Urothelium cell line (cell line): ENCODE results near the gene AMMECR1.

Experiments used
- DNase-seq: peaks from one replicate; pipeline ENCODE4 v3.0.0; 2011; ENCODE audit warnings: low spot score, mixed read lengths
- FAIRE-seq: peaks from 2 replicates; lab custom pipeline; 2011; peaks lifted over from hg19 to GRCh38; lab: Jason Lieb, UNC

Gene AMMECR1

DNA sequence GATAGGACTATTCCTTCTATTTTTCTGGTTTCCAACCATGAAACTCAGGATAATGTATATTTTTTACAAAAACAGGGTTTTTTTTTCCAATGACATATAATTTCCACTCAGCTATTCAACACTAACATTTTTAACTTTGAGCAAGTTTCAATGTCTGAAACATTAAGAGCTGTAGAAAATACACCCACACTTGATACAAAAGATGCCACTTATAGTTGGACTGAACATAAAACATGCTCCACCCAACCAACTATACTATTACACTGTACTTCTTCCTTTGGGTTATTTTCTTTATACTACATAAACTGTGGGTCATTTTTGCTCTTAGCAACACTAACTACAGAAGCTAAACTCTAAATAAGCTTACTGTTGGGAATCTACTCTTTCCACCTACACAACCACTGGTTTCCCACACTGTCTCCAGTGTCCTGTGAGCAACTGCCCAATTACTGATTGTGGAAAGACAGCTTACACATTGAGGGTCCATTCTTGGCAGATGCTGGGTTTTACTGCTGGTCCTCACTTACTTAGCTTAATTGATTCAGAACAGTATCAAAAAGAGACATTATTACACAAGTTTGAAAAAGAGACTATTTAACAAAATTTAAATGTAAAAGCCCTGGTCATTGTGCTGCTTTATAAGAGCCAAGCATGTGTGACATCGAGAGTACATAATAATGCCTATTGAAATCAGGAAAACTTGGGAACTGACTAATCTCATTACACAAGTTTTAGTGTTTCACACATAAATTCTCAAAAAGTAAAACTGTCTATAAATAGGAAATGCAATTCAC lies 6.3 kb downstream of the AMMECR1 start:
- FAIRE-seq (no peak), DNase-seq (no peak)

DNA sequence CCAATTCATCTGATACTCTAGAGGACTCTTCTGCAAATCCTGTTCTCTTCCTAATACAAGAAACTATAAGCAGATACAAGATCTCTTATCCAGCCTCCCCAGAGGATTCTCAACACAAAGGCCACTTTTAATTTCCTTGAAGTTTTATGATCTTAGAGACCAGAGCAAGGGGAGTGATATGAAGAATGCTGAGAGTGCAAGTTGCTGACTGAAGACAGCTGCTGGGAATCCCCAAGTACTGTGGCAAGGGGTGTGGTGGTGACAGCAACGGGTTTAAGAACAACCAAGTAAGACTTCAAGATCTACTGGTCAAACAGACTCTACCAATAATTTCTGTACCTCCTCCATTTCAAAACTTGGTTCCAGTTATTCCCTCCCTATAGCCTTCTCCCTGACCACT lies 7.0 kb downstream of the AMMECR1 start:
- DNase-seq, result no peak
- no peak for FAIRE-seq

DNA sequence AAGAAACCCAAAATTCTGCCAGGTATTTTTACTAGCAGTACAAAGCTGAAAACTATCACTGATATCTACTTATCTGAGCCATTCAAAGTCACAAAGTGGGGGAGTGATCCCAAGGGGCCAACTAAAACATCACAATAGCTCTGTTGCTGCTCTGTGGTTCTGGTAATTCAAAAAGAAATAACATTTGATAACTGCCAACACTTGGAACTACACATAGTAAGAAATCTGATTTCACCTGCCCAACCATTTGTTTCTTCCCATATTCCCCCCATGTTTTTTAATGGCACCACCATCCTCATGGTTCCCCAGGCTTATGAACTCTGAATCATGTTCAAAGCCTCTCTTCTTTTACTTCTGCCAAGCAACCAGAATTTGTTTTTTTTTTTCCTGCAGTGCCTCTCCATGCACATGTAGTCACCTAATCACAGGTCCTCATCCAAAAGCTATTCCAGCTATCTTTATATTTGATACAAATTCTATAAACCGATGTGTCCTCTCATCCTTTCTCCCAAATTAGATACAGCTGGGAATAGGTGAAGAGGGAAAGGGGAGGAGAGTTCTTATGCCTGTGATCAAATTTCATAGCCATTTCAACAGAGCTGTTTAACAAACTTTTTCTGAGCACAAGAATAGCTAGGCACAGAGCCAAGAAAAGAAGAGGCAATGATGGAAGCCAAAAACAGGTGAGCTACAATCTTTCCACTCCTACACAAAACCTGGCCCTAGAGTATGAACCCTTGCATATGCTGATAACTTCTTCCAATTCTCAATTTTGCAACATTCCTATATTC lies 7.7 kb downstream of the AMMECR1 start:
- FAIRE-seq, result no peak

DNA sequence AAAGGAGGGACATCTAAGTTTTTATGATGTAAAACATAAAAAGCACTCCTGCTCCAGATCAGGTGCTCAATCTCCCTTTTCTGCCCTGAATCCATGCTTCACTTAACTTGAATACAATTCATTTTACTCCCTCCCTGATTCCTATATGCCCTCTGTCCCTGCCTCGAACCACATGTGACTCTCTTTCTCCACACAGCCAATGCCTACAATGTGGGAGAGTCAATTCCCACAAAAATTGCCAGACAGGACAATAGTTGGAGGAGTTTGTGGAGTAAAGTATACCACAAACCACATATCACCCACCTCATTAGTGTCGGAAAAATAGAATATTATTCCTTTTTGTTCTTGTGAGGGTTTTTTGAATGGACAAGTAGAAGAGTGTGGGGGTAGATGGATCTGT lies 9.7 kb downstream of the AMMECR1 start:
- DNase-seq, result no peak
- no peak for FAIRE-seq

More for the DNA sequence above, 7.7 kb downstream of the AMMECR1 start:
- no peak for DNase-seq

DNA sequence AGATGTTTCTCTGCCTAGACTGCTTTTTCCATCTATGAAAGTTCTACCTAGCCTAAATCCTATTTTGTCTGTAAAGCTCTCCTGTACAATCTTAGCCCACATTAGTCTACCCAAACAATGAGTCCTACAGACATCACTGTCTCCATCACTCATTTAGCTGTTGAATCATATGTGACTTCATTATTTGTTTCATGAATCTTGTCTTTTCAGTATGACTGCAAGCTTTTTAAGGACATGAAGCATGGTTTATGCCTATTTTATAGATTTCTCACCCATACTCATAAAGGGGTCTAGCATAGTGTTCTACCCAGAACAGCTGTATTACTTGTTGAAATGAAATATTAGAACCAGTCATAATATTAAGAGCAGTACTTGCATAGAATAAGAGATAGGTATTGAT lies 13.0 kb downstream of the AMMECR1 start:
- DNase-seq (no peak), FAIRE-seq (no peak)

DNA sequence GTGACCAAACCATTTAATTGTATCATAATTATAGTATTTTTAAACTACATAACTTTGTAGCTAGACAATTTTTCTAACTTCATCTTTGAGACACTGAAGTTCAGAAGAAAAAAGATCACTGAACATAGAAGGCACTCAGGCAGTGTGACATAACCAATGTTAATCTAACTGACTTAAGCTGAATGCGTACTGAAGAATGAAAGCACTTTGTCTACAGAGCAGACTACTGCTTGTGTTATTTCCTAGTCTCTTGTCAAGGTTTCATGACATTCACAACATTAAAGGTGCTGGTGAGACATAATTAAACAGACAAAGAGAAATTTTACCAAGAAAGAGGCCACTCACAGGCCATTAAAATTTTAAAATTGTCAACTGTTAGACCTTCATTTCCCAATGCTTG lies 13.5 kb downstream of the AMMECR1 start:
- DNase-seq (no peak), FAIRE-seq (no peak)

DNA sequence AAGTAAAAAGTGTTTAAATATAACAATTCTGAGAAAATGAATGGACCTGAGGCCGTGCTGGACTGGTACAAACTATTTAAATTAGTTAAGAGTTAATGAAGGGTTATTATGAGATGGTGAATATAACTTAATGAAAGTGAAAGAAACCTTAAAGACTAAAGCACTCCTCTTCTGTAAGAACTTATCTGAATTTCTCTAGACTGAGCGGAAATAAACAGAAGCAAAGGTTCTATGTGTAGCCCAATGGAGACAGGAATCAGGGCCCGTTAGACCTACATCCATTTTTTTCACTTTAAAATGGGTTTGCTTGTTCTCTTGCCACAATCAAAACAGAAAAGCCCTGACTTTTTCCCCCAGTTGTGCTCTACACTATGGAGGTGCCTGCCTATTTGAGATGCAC lies 14.9 kb downstream of the AMMECR1 start:
- FAIRE-seq (no peak), DNase-seq (no peak)

DNA sequence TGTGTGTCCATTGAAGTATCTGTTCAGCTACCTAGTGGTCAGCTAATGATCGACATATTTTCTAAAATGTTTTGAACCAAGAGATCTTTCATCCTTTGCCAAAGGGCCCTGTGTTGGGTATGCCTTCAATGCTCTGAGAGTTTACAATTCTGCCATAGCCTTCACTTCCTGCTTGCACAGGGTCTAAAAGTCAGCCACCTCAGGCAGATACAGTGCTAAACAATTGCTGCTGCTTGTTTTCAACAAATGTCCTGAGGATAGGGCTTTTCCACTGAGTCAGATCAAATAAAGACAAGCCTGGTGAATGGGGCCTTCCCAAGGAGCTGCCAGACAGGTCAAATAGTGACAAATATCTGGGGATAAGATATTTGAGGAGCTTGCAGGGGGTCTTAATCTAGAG lies 16.7 kb downstream of the AMMECR1 start:
- DNase-seq (no peak), FAIRE-seq (no peak)

DNA sequence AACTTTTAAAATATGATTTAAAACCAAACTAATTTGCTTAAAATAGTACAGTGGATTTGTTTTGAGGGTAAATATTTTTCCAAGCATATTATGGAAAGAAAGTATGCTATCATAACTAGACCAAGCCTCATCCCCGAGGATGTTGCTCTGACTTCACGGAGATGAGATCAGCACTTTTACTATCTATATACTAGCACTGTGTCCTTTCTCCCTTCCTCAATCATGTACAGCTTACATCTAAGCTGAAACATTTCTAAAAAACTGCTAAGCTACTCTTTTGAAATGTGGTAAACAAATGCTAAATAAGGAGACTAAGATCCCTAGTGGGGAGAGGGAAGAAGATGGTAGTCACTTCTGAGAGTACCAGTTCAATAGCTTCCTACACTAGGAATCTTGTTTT lies 23.8 kb downstream of the AMMECR1 start:
- FAIRE-seq, result no peak

DNA sequence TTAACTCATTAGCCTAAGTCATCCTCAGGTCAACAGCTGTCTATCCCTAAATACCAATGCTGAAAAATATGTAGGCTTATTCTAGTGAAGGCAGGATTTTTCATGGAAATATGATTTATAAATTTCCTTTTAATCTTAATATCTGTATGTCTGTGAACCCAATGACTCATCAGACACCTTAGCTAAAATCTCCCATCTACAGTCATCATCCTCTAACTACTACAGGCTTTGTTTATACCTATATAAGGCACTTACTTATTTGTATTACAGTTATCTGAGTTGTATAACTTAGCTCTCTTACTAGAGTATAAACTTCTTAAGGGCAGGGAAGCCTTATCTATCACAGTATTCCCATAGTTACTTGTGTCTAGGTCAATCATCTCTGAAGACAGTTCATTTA lies 24.2 kb downstream of the AMMECR1 start:
- no peak for DNase-seq

More for the DNA sequence above, 23.8 kb downstream of the AMMECR1 start:
- no peak for DNase-seq

DNA sequence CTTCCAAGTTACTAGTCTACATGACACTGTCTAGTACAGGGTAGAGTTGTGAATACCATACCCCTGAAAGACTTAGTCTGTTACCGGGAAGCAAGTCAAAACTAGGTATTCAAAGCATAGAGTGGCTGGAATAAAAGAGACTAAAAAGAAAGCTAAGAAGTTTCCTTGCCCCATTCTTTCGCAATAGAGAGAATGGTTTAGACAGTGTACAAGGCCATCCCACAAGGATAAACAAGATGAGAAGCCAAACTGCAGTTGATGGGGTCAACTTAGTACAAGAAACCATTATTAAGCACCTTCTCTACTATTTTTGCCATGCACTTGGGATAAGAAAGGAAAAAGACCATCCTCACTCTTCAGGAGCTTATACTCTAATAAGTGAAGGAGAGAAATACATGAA lies 30.3 kb downstream of the AMMECR1 start:
- no peak for FAIRE-seq
- DNase-seq, result no peak

More for the DNA sequence above, 24.2 kb downstream of the AMMECR1 start:
- no peak for FAIRE-seq

DNA sequence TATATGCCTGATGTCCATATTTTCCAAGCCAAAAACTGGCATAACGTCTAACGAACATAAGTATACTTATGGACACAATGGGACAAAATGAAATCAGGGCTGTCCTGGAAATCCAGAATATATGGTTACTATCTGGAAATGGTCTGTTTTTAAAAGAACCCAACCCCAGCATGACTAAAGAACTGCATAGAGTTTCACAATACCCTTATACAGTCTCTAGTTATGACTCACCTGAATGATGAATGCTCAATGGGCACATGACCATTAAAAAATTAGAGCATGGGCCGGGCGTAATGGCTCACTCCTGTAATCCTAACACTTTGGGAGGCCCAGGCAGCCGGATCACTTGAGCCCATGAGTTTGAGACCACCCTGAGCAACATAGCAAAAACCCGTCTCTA lies 31.8 kb downstream of the AMMECR1 start:
- peak; percentile 16 for DNase-seq
- FAIRE-seq, result no peak

DNA sequence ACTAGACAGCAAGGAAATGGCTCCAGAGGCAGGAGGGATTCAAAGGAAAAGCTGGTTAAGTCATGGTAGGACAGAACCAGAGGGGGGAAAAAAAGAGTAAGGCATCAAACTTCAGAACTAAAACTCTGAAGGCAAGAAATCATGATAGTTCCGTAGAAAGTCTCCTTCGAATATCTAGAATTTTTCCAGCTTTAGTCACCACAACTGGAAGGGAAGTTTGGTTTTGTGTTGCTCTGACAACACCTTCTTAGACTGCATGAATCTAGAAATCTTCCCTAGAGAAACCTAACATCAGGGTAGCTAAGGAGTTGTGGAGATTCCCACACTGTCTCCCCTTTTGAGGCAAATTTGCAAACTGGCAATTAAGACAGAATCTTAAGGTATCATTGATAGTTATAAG lies 33.7 kb downstream of the AMMECR1 start:
- FAIRE-seq, result no peak
- DNase-seq, result peak; percentile 11

DNA sequence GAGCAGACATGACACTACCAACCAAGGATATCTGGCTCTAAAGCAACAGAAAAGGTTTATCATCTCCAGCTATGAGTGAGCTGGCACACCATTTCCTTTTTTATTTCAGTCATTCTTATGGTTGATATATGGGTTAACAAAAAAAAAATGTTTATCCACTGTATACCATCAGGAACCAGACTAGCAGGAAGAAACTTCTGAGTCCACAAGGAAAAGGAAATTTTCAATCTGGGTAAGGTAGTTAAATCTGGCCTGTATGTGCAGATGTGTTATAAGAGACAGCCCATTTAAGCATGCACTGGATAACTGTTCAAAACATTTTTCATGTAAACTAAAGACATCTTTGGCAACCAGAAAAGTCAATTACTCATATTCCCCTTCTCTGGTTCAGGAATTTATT lies 35.0 kb downstream of the AMMECR1 start:
- FAIRE-seq (no peak), DNase-seq (no peak)

DNA sequence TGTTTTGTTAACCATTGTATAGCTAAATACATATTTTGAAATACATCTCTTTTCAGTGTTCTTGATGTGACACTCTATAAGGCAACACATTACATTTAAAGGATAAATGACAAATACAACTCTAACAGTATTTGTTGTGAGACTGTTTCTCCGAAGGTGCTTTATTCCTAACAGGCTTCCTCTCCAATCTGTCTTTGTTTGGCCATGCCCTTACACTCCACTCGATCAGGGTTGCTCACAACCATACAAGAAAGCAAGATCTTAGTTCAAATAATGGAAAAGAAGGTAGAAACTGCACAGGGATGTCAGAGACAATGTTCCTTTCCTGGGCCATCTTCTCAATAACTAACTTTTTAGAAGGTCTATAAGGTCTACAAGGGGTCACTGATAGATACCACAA lies 36.5 kb downstream of the AMMECR1 start:
- FAIRE-seq (no peak), DNase-seq (no peak)

DNA sequence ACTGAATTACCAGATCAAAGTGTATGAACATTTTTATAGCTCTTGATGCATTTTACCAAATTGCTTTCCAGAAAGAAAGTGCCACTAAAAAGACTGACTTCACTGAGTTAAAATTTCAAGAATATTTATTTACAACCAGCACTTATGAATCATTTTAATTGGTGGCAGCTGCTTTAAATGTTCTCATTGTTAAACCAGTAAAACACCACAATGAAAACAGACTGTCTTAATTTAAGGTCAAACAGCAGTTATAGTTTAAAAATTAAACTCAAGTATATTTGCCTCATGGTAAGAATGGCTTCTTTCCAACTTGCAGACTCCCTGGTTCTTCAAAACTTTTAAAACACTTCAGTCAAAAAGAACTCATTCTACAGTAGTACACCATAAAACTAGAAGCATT lies 36.9 kb downstream of the AMMECR1 start:
- FAIRE-seq (no peak), DNase-seq (no peak)

DNA sequence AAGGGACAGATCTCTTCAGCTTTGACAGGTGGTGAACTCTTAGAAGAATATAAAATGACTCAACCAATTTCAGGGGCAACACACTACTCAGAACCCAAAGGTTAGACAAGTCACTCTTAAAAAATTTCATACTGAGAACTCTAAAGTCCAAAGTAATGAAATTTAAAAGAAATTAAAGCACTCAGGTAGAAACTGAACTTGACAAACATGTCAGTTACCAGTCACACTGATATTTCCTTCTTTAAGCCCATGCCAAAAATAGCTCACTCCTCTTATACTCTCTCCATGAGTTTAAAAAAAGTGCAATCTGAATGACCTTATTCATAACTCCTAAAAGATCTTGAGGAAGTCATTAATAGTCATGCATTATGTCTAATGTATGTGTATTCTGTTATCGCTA lies 40.3 kb downstream of the AMMECR1 start:
- DNase-seq (no peak), FAIRE-seq (no peak)

DNA sequence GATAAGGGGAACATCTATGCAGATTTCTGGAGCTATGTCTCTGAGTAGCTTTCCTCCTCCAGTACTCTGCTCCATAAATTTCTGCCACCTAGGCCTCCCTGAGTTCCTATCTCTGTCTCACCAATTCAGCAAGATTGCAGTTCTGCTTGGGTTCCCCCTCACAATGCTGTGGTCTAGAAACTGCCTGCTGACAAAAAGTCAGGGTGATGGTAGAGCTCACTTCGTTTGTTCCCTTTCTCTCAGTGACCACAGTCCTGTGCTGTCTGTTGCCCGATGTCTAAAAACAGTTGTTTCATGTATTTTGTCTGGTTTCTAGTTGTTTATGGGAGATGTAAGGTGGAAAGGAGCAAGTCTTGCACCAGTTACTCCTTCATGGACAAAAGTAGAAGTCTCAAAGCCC lies 41.1 kb downstream of the AMMECR1 start:
- DNase-seq (no peak), FAIRE-seq (no peak)

DNA sequence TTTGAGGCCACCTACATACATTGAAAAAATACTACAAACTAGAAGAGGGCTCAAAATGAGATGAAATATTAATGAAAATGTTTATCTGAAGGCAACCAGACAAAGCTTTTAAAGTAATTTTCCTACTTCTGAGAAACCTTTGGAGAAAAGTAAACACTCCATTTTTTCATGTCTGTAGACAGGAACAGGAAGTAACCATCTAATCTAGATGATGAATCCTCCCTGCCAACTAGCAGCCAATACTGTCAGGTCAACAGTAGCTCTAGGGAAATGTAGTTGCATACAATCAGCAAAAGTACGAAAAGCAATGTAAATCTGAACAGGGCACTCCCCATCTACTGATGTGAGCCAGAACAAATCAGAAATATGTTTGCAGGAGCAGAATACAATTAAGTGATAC lies 49.0 kb downstream of the AMMECR1 start:
- FAIRE-seq (no peak), DNase-seq (no peak)

DNA sequence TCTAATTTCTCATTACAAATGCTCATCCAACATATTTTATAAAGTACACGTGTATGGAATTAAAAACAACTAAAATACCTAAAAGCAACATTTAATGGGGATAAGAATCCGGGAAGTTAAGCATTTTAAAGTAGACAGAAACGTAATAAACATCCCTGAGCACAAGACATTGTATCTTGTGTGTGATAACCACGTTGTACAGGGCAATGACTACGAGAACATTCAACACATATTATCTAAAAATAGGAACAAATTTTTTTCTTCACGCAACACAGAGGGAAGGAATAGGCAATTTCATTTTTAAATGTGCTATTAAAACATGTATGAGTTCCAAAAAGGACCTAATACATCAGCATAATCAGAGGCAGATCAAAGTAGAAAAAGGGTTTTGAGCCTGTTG lies 49.5 kb downstream of the AMMECR1 start:
- DNase-seq (no peak), FAIRE-seq (no peak)

DNA sequence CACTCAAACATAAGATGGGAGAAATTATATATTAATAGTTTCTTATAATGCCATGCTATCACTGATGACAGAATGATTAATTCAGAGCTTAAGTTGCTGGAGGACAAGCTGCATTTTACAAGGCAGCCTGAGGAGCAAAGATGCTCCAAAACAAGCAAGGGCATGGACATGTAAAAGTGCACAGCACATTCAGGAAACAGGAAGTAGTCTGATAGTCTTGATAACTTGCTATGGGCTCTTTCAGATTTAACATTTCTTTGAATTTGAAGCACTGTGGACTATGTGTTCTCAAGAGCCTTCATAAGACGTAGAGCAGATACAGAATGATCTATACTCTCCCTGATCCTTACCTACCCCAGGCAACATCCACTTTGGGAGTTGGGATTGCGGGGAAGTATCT lies 50.0 kb downstream of the AMMECR1 start:
- DNase-seq (no peak), FAIRE-seq (no peak)

DNA sequence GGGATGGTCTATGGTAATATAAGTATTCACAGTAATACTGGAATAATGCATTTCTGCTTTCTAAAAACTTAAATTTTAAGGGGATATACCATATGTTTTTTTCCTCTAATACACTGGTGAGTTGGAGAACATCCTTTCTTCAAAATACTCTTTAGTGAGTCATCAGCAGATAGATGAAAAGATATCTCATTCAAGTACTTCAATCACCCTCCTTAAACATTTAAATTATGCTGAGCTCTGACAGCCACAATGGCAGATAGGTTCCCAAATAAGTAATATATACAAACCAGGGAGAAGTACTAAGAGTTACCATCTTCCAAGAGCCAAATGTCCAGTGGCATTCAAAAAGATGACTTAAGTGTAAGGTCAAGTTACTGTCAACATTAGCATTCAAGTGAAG lies 52.2 kb downstream of the AMMECR1 start:
- FAIRE-seq (no peak), DNase-seq (no peak)
